Central memory CD4-positive, alpha-beta T cell (primary cell): ENCODE measurements around the gene NHLRC3.
"Not testable (repeated sequence)": the region's sequence is repeated elsewhere in the genome, so short reads cannot be mapped to it uniquely, and the experiment has no call there.

Experiments
- DNase-seq: peaks from one replicate; pipeline ENCODE4 v3.0.0; 2022

NHLRC3 gene

DNA sequence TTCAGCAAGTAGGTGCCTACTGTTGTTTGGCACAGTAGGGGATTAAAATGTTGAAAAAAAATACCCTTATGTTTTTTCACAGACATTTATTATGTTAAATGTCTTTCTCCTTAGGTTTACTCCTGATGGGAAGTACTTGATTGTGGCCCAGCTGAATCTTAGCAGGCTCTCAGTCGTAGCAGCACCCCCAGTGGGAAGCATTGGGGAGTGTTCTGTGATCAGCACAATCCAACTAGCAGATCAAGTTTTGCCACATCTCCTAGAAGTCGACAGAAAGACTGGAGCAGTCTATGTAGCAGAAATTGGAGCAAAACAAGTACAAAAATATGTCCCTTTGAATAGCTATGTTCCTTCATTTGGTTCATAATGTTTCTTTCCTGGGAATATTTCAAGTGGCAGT lies 9.3 kb downstream of the NHLRC3 start:
- no peak for DNase-seq

DNA sequence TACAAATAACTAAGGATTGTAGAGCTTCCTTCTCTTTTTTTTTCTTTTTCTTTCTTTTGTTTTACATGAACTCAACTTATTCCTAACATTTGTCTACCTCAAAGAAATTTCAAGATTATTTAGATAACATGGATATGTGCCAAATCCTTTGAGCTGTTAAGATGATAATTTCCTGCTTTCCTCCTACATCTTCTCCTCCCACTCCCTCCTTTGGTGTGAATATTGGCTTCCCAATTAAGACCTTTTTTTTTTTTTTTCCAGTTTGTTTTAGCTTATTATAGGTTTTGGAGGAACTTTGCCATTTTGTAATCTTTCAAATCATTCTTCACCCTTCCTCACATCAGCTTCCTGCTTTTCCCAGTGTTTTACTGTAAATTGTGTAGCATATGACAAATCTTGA lies 10.6 kb downstream of the NHLRC3 start:
- DNase-seq, result no peak

DNA sequence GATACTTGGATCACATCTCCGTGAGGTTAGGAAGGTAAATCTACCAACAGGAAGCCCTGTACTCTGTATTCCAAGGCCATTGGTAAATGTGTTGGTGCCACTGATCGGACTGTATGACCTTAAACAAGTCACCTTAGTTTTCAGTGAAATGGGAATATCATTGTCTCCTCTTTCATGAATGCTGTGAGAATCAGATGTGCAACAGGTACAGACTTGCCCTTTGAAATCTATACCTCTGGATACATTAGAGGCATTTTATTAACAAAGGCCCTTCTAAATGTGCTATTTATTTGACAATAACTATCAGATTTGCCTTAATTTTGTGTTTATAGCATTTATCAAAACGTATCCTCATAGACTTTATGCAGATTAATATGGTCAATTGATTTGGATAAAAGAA lies 11.0 kb downstream of the NHLRC3 start:
- no peak for DNase-seq

DNA sequence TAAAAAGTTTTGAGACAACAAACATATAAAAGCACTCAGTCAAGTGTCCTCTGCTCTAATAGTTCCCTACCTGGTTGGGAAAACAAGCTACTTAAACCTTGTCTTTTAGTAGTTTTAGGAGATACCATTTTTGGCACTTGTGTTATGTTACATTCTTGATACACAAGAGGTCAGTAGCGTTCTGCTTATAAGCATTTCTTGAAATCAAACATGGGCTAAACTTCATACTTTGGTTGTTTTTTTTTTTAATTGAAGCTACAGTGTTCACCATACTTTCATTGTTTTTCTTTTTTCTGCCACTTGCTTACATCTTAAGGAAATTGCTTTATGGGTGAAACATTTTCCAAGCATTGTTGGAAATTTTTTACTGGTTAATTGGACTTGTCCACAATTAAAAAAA lies 12.9 kb downstream of the NHLRC3 start:
- DNase-seq, result no peak

DNA sequence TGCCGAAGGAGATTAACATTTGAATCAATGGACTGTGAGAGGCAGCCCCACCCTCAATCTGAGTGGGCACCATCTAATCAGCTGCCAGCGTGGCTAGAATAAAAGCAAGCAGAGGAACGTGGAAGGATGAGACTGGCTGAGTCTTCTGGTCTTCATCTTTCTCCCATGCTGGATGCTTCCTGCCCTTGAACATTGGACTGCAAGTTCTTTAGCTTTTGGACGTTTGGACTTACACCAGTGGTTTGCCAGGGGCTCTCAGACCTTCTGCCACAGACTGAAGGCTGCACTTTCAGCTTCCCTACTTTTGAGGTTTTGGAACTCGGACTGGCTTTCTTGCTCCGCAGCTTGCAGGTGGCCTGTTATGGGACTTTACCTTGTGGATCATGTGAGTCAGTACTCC lies 14.7 kb downstream of the NHLRC3 start:
- DNase-seq, result no peak

- DNase-seq, result no peak
Measured at GRCh38 chr13:39054112-39054511, 15.9 kb downstream of the NHLRC3 start.

GRCh38 chr13:39056018-39056417 lies 17.8 kb downstream of the NHLRC3 start:
- DNase-seq, result no peak

DNA sequence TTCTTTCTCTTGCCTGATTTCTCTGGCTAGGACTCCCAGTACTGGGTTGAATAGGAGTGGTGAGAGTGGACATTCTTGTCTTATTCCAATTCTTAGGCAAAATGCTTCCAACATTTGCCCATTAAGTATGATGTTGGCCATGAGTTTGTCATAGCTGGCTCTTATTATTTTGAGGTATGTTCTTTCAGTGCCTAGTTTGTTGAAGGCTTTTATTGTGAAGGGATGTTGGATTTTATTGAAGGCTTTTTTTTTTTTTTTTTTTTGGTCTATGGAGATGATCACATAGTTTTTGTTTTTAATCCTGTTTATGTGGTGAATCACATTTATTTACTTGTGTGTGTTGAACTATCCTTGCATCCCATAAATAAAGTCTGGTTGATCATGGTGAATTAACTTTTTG lies 19.8 kb downstream of the NHLRC3 start:
- DNase-seq, result no peak

DNA sequence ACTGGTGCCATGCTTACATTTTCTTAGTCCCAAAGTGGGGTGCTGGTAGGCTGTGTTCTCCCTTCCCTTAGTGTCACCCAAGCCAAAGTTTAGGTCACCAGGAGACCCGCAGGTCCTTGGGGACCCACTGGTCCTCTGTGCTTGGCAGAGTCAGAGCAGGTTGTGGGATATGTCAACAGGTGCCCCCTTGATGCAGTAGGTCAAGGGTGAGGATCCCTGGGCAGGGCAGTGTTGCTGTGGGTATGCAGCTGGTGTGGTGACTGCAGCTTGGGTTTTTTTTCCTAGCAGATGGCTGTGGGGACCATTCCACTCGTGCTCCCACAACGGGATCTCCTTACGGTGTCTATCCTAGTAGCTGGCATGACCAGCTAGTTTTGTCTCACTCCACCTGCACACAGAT lies 23.7 kb downstream of the NHLRC3 start:
- DNase-seq, result no peak

DNA sequence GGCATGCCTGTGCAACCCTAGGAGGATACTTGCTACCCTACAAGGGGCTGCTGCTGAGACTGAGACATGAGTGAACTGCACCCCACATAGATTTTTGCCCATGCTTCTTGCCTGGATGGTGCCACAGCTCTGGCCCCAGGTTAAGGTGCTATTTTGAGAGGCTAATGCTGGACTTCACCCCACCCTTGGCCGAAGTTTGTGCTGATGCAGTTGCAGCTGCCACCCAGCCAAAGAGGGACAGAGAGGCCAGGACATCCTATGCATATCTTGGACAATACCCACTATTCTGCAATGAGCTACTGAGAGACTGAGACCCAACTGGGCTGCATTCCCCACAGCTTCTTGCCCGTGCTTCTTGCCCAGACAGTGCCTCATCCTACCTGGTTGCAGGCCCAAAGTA lies 34.6 kb downstream of the NHLRC3 start:
- no peak for DNase-seq

- DNase-seq, result no peak
Measured at GRCh38 chr13:39073983-39074382, 35.7 kb downstream of the NHLRC3 start.

GRCh38 chr13:39086251-39086945 lies 48.1 kb downstream of the NHLRC3 start:
- not testable (repeated sequence) for DNase-seq

GRCh38 chr13:39091586-39091985 lies 53.3 kb downstream of the NHLRC3 start:
- no peak for DNase-seq

DNA sequence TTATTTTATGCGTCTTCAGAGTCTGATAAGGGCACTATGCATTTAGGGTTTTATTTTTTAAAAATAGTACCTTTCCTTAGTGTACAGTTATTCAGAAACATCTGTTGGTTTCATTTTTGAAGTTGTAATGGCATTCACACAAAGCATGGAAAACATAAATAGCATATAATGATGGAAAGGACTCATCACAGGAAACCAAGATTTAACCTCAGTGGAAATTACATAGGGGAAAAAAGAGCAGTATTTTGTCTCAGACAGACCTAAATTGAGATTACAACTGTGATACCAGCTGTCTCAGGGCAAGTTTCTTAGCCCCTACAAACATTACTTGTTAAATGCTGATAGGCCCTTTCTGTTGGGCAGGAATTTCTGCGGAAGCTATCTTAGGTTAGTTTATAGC lies 57.2 kb downstream of the NHLRC3 start:
- no peak for DNase-seq

DNA sequence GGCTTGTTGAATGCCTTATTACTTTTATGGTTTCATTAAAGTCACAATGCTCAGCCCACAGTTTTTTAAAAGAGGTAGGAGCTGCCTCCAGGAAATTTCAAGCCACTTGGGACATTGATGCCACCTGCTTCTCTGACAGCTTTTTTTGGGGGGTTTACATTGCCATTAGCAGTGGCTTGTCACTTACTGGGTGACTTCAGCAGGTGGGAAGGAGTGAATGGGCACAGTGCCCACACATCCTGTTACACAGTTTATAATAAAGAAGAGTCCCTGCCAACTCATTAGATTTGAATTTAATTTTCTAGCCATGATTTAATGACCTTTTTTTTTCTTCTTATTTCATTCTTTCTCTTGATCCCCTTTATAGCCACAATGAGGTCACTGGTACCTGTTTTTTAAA lies 61.0 kb downstream of the NHLRC3 start:
- DNase-seq, result no peak
